NCI-H146 treated with DMSO at 0.1 percent for 48 hours (cell line): ENCODE results near the gene RRP12.
"Not testable (repeated sequence)": the region's sequence is repeated elsewhere in the genome, so short reads cannot be mapped to it uniquely, and the experiment has no call there.

Experiments used
- DNase-seq: peaks from one replicate; lab custom pipeline; 2025; ENCODE audit not compliant: unreplicated experiment; lab: John Stamatoyannopoulos, UW

RRP12 gene, protein sequence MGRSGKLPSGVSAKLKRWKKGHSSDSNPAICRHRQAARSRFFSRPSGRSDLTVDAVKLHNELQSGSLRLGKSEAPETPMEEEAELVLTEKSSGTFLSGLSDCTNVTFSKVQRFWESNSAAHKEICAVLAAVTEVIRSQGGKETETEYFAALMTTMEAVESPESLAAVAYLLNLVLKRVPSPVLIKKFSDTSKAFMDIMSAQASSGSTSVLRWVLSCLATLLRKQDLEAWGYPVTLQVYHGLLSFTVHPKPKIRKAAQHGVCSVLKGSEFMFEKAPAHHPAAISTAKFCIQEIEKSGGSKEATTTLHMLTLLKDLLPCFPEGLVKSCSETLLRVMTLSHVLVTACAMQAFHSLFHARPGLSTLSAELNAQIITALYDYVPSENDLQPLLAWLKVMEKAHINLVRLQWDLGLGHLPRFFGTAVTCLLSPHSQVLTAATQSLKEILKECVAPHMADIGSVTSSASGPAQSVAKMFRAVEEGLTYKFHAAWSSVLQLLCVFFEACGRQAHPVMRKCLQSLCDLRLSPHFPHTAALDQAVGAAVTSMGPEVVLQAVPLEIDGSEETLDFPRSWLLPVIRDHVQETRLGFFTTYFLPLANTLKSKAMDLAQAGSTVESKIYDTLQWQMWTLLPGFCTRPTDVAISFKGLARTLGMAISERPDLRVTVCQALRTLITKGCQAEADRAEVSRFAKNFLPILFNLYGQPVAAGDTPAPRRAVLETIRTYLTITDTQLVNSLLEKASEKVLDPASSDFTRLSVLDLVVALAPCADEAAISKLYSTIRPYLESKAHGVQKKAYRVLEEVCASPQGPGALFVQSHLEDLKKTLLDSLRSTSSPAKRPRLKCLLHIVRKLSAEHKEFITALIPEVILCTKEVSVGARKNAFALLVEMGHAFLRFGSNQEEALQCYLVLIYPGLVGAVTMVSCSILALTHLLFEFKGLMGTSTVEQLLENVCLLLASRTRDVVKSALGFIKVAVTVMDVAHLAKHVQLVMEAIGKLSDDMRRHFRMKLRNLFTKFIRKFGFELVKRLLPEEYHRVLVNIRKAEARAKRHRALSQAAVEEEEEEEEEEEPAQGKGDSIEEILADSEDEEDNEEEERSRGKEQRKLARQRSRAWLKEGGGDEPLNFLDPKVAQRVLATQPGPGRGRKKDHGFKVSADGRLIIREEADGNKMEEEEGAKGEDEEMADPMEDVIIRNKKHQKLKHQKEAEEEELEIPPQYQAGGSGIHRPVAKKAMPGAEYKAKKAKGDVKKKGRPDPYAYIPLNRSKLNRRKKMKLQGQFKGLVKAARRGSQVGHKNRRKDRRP (N-terminal part only)

GRCh38 chr10:97400665-97401454, at the start of gene RRP12:
Gene RRP12, minus strand, starts transcription at chr10:97401340. Its CDS starts 109 bp downstream, at chr10:97401231.
- DNase-seq, result peak; percentile 91

DNA sequence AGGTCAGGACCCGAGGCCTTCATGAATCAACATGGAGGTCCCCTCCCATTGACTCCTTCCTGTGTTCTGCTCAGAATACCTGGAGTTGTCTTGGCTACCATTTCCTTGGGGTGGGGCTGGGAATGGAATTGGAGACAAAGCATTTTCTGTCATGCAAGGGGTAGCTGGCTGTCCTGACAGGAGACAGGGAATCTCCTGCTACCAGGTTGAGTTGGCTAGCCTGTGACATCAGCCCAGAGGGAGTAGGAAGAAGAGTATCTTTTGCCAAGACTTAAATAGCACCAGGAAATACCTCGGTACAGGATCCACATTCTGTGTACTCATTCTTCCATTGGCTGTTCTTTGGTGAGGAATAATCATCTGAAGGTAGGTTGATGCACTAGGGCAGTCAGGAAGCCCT, 49.7 kb upstream of the RRP12 start:
- no peak for DNase-seq

- DNase-seq, result peak; percentile 96
Measured at GRCh38 chr10:97445722-97446639, 44.8 kb upstream of the RRP12 start, which contains the start of the genes EXOSC1 and ZDHHC16. Gene EXOSC1, minus strand, starts transcription at chr10:97446006. Its CDS starts 21 bp downstream, at chr10:97445985. Gene ZDHHC16, plus strand, starts transcription at chr10:97446175. Its CDS starts 5,501 bp downstream, at chr10:97451676.

DNA sequence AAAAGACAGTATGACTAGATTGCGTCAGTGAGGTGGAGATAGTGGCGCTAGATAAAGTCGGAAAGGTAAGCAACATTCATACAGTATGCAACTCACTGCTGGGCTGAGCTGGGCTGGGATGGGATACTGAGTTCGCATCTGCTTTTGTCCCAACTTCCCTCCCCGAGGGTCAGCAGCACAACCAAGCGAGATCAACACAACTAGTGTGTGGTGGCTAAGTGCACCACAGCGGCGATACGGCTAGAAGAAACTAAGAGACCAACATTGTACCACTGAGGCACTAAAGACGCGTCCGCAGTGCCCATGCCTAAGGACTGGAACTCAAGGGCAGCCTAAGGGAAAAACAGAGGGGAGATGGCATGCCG, 44.2 kb upstream of the RRP12 start:
- DNase-seq, result no peak

DNA sequence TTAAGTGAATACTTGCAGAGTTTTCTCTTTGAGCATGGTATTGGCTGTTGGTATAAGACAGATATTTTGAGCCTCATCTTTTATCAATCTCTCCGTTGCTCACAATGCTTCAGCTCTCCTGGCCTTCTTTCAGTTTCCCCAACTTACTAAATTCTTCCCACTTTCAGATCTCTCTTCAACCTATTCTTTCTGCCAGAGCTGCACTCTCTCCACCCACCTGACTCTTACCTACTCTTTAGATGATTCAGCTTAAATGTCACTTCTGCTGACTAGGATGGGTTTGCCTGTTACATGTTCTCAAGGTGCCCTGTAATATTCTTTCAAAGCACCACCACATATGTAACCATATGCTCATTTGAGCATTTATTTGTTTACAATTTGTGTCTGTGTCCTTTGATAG, 43.1 kb upstream of the RRP12 start:
- no peak for DNase-seq

- no peak for DNase-seq
Measured at GRCh38 chr10:97442277-97442676, 41.1 kb upstream of the RRP12 start.

DNA sequence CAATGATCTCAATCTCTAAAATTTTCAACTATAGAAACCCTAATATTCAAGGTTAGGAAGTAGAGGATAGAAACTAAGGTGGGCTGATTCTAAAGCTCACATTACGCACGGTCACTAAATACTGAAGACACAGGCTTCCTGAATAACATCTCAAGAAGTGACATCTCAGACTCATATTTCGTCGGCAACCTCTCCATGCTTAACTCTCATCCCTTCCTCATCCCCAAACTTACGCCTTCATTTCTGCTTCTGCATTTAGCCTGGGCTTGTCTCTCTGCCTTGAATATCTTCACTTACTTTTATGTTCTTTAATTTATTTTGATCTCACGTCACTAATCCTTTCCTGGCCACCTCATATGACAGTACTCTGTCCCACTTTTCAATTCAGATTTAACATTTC, 34.1 kb upstream of the RRP12 start:
- no peak for DNase-seq

DNA sequence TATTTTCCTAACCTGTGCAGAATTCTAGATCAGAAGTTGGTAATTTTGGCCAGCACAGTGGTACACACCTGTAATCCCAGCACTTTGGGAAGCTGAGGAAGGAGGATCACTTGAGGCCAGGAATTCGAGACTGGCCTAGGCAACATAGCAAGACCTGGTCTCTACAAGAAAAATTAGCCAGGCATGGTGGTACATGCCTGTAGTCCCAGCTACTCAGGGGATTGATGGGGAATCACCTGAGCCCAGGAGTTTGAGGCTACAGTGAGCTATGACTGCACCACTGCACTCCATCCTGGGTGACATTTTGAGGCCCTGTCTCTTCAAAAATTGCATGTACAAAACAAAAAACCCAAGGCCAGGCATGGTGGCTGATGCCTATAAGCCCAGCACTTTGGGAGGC, 33.4 kb upstream of the RRP12 start:
- no peak for DNase-seq

DNA sequence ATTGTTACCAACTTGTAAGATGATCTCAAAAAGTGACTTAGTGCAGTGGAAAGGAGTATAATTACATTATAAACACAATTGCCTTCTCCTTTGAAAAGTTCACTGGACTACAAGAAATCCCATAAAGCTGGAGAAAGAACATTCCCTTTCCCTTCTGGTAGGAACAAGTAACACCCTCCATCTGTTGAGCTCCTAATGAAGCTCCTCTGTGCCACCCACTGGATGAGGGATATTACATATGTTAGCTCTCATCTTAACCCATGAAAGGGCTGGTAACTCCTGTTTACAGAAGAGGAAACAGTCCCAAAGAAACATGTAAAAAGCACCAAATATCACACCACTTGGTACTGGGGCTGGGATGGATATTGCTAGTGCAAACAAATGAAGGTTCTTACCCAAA, 32.9 kb upstream of the RRP12 start:
- DNase-seq, result no peak

GRCh38 chr10:97428572-97428981, 27.4 kb upstream of the RRP12 start:
- DNase-seq, result no peak

DNA sequence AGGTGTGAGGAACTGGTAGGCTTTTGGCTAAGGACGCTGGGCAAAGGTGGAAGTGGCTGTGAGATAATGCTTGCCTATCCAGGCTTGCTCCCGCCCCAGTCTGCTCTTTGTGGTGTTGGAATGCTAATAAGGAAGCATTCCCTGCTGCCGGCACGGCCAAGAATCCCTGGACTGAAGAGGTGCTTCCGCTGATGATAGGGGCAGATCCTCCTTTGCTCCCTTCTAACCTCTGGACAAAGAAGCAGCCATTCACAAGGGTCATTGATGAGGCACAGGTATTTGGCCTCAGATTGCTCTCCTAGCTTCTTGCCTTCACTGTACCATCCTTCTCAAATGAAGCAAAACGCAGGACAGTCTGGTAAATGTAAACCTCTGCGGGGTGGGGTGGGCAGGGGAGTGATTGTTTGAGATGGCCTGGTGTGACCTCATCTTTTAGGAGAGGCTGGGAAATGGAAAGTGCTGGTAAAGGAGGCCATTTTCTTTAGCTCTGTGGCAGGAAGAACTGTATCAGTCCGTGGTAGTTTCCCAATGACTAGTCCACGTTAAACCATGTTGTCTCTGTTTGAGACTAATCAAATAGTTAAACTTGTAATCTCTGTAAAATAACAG, 26.5 kb upstream of the RRP12 start:
- no peak for DNase-seq

DNA sequence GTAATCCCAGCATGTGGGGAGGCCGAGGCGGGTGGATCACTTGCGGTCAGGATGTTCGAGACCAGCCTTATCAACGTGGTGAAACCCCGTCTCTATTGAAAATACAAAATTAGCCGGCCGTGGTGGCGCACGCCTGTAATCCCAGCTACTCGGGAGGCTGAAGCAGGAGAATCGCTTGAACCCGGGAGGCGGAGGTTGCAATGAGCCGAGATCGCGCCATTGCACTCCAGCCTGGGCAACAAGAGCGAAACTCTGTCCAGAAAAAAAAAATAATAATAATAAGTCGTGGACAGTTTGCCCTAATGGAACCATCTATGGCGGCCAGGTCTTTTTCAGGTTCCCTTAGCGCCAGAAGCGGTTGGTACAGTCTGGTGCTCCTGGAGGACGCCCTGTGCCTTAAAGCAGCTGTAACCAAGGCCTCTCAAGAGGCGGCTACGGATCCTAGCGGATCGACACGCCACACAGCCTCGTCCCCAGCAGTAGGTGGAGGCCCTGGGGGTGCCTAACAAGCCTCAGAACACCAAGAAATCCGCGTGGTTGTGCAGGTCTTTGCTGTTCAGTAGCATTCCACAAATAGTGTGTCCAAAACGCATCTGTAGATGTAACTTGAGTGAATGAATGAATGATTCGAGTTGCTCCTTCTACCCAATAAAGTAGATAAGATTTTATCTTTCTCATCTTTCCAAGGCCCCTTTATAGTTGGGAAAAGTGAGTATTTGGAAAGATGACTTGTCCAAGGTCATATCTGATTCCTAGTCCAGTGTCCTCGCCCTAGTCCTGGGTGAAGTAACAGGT, 25.8 kb upstream of the RRP12 start:
- no peak for DNase-seq

GRCh38 chr10:97425964-97426775, 25.0 kb upstream of the RRP12 start, which contains the start of gene PGAM1:
Gene PGAM1, plus strand, starts transcription at chr10:97426191. Its CDS starts 117 bp downstream, at chr10:97426308.
- DNase-seq, result peak; percentile 91

GRCh38 chr10:97423757-97424098, 22.6 kb upstream of the RRP12 start:
- DNase-seq, result not testable (repeated sequence)

- no peak for DNase-seq
Measured at GRCh38 chr10:97416565-97416964, 15.4 kb upstream of the RRP12 start.

DNA sequence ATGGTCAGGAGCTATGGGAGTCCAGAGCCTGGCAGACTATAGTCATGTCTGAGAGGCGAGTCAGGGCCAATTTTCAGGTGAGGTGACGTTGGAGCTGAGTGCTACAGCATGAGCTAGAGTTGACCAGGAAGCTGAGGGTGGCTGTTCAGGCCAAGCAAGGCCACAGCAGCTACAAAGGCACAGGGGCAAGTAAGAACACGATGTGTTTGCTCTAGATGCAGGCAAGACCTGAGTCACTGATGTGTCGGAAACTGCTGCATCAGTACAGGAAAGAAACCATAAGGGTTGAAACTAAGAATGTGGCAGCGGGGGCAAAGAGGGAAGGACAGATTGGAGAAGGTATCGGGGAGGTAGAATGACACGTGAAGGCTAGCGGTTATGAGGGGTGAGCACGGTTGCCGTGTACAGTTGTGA, 11.8 kb upstream of the RRP12 start:
- no peak for DNase-seq

- no peak for DNase-seq
Measured at GRCh38 chr10:97411406-97411805, 10.3 kb upstream of the RRP12 start.
